Parathyroid adenoma (tissue), 2 donors: Measurements from ENCODE around the gene PNPLA6.

ENCODE experiments used
- H2AFZ ChIP-seq: fragments of 300-600 bp; sonication (generic); one replicate; pipeline ENCODE4 v1.7.0; 2017; ENCODE audit warnings: antibody characterized with exemption, mild to moderate bottlenecking
- H3K27ac ChIP-seq: fragments of 300-600 bp; sonication (generic); one replicate; pipeline ENCODE4 v1.7.0; 2017
- H3K27me3 ChIP-seq: fragments of 300-600 bp; sonication (generic); one replicate; pipeline ENCODE4 v1.7.0; 2017; ENCODE audit warnings: low read length; ENCODE audit not compliant: control insufficient read depth, insufficient read depth
- H3K36me3 ChIP-seq: fragments of 300-600 bp; sonication (generic); one replicate; pipeline ENCODE4 v1.7.0; 2017; ENCODE audit warnings: low read length; ENCODE audit not compliant: control insufficient read depth, insufficient read depth
- H3K4me1 ChIP-seq: fragments of 300-600 bp; sonication (generic); one replicate; pipeline ENCODE4 v1.7.0; 2017; ENCODE audit warnings: control low read depth
- H3K4me2 ChIP-seq: fragments of 300-600 bp; sonication (generic); one replicate; pipeline ENCODE4 v1.7.0; 2017; ENCODE audit warnings: low read length
- H3K4me3 ChIP-seq: fragments of 300-600 bp; sonication (generic); one replicate; pipeline ENCODE4 v1.7.0; 2017; ENCODE audit warnings: low read depth, low read length
- H3K79me2 ChIP-seq: fragments of 300-600 bp; sonication (generic); one replicate; pipeline ENCODE4 v1.7.0; 2017; ENCODE audit warnings: control low read depth
- H3K9ac ChIP-seq: fragments of 300-600 bp; sonication (generic); one replicate; pipeline ENCODE4 v1.7.0; 2017; ENCODE audit warnings: mild to moderate bottlenecking
- H3K9me3 ChIP-seq: fragments of 300-600 bp; sonication (generic); one replicate; pipeline ENCODE4 v1.7.0; 2017; ENCODE audit warnings: low read length; ENCODE audit not compliant: control insufficient read depth
- CTCF ChIP-seq: fragments of 300-600 bp; sonication (generic); IDR thresholded peaks from one replicate; pipeline ENCODE4 v1.7.0; 2017; ENCODE audit warnings: antibody characterized with exemption, mild to moderate bottlenecking
- donor health status: primary hyperparathyroidism.

Gene PNPLA6

GRCh38 chr19:7545904-7546303, 10.4 kb downstream of the PNPLA6 start:
- no peak overlapping the region for H3K9ac ChIP-seq
- TF ChIP-seq CTCF: no peak
- no peaks in the 10 kb centered on the region for H3K79me2 ChIP-seq
- no peaks in the 10 kb centered on the region for H3K27me3 ChIP-seq
- no peak overlapping the region for H2AFZ ChIP-seq
- no peak overlapping the region for H3K4me3 ChIP-seq
- no peaks in the 10 kb centered on the region for H3K4me1 ChIP-seq
- H3K9me3 ChIP-seq: no peaks in the 10 kb centered on the region
- no peaks in the 10 kb centered on the region for H3K36me3 ChIP-seq
- no peak overlapping the region for H3K27ac ChIP-seq
- no peak overlapping the region for H3K4me2 ChIP-seq

- Histone ChIP-seq H3K4me1 (peaks cover 2% of the 10 kb centered on the region), H3K36me3 (no peaks in the 10 kb centered on the region), H3K79me2 (no peaks in the 10 kb centered on the region), H3K27me3 (no peaks in the 10 kb centered on the region), H3K4me2 (no peak overlapping the region), H2AFZ (no peak overlapping the region), H3K9ac (no peak overlapping the region), H3K9me3 (no peaks in the 10 kb centered on the region), H3K27ac (no peak overlapping the region), H3K4me3 (no peak overlapping the region)
- TF ChIP-seq CTCF: no peak
Measured at GRCh38 chr19:7547159-7547558, 11.6 kb downstream of the PNPLA6 start.

GRCh38 chr19:7549429-7550148, 14.1 kb downstream of the PNPLA6 start:
- no peaks in the 10 kb centered on the region for H3K36me3 ChIP-seq
- H3K27ac ChIP-seq: no peak overlapping the region
- H3K4me2 ChIP-seq: no peak overlapping the region
- TF ChIP-seq CTCF: no peak
- H3K4me3 ChIP-seq: no peak overlapping the region
- no peaks in the 10 kb centered on the region for H3K9me3 ChIP-seq
- no peak overlapping the region for H2AFZ ChIP-seq
- H3K79me2 ChIP-seq: no peaks in the 10 kb centered on the region
- H3K27me3 ChIP-seq: no peaks in the 10 kb centered on the region
- H3K4me1 ChIP-seq: peaks cover 2% of the 10 kb centered on the region
- H3K9ac ChIP-seq: no peak overlapping the region

GRCh38 chr19:7550169-7550770, 14.8 kb downstream of the PNPLA6 start:
- no peak overlapping the region for H3K27ac ChIP-seq
- H3K9ac ChIP-seq: no peak overlapping the region
- H3K4me3 ChIP-seq: no peak overlapping the region
- no peak for TF ChIP-seq CTCF
- H3K4me2 ChIP-seq: no peak overlapping the region
- H2AFZ ChIP-seq: no peak overlapping the region
- H3K9me3 ChIP-seq: no peaks in the 10 kb centered on the region
- no peaks in the 10 kb centered on the region for H3K36me3 ChIP-seq
- no peaks in the 10 kb centered on the region for H3K79me2 ChIP-seq
- H3K4me1 ChIP-seq: peaks cover 2% of the 10 kb centered on the region
- H3K27me3 ChIP-seq: no peaks in the 10 kb centered on the region
